ENCODE measurements around the gene PDXP.

PDXP gene

DNA sequence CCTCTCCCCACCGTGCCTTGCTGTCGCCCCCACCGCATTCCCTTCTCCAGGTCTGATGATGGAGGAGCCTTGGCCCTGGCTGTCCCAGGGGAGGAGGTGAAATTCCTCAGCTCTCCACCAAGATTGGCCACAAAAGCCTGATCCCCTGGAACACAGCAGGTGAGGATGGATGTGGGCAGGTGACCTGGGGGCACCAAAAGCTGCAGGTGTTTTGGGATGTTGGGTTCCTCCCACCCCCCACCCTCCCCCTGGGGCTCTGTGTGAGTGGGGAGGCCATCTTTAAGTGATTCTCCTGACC is 39.0 kb downstream of the PDXP start:
- no peak for DNase-seq (ENCODE audit: low spot score)

- DNase-seq (ENCODE audit: low spot score) = no peak
These were observed 42.7 kb downstream of the PDXP start for GRCh38 chr22:37701141-37701786.

DNA sequence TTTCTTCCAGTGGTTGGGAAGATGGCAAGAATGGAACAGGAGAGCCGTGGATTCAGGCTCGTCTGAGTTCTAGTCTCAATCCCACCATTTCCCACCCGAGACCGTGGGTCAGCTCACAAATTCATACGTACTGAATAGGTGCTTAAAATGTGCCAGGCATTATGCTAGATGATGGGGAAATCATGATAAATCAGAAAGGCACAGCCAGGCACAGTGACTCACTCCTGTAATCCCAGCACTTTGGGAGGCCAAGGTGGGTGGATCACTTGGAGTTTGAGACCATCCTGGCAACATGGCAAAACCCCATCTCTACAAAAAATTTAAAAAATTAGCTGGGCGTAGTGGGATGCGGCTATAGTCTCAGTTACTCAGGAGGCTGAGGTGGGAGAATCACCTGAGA is 45.4 kb downstream of the PDXP start:
- DNase-seq (ENCODE audit: low spot score) = no peak

DNA sequence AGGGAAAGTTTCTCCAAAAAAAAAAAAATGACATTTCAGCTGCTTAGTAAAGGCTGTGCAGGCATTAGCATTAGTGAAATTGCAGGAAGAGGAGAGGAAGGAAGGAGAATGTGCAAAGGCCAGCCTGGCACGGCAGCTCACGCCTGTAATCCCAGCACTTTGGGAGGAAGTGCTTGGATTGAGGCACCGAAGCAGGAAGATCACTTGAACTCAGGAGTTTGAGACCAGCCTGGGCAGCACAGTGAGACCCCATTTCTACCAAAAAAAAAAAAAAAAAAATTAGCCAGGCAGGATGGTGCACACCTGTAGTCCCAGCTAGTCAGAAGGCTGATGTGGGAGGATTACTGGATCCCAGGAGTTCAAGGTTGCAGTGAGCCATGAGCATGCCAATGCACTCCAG is 46.1 kb downstream of the PDXP start:
- DNase-seq (ENCODE audit: low spot score) = no peak

- DNase-seq (ENCODE audit: low spot score) = no peak
These were observed 46.7 kb downstream of the PDXP start for GRCh38 chr22:37705205-37705604.

DNA sequence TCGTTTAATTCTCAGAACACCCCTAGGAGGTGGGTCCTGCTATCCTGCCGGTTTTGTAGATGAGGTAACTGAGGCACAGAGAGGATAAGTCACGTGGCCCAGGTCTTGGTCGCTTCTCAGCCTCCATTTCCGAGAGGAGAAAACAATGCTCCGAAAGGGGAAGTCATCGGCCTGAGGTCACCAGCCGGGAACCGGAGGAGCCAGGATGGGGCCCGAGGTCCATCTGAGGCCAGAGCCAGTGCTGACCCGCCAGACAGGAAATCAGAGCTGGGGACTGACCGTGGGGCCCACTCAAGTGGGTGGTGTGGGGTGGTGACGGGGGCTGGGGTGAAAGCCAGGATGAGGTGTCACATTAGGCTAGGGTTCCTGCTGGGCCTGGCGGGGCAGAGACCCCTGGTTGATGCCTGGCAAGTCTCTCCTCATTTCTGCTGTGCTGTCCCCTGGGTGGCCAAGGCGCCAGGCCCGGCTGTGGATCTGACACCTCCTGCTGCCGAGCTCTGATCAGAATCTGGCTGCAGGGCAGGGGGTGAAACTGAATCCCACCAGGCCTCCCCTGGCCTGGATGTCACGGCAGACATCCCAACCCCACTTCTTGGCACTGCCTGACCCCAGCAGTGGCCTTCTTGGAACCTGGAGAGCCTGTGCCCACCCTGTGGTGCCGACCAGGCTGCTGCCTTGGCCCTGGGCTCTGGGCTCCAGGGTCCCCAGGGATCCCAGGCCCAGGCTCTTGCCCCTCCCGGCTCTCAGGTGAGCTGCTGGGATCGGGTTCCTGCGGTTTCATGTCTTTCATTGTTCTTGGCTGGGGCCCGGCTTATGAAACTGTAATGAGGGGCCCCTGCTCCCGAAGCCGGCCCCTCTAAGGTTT is 50.3 kb downstream of the PDXP start:
- DNase-seq (ENCODE audit: low spot score) = no peak

DNA sequence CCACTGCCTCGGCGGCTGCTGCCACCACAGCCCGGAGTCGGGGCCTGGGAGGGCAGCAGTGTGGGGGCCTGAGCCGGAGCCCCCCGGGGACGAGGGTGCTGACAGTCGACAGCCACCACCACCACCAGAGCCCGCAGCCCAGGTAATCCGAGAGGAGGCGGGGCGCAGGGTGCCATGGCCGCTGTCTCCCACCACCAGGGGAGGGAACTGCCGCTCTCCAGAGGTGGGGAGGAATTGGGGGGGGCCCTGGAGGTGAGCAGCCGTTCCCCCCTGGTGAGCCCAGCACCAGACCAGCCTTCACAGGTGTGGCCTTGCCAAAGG is 50.9 kb downstream of the PDXP start:
- no peak for DNase-seq (ENCODE audit: low spot score)

- DNase-seq (ENCODE audit: low spot score) = no peak
These were observed 52.2 kb downstream of the PDXP start for GRCh38 chr22:37710675-37711074.

- DNase-seq (ENCODE audit: low spot score) = no peak
These were observed 53.0 kb downstream of the PDXP start for GRCh38 chr22:37711490-37711889.

GRCh38 chr22:37713761-37714160 is 55.2 kb downstream of the PDXP start:
- DNase-seq (ENCODE audit: low spot score) = no peak

DNA sequence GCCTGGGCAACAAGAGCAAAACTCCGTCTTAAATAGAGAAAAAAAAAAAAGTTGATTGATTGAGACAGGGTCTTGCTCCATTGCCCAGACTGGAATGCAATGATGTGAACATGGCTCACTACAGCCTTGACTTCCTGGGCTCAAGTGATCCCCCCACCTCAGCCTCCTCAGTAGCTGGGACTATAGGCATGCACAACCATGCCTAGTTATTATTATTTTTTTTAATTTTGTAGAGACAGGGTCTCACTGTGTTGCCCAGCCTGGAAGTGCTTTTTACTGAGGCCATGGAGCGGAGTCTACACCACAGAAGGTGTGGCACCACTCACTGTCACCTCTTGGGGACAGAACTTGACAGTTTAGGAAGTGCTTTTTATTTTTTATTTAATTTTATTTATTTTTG is 56.1 kb downstream of the PDXP start:
- DNase-seq (ENCODE audit: low spot score) = no peak

DNA sequence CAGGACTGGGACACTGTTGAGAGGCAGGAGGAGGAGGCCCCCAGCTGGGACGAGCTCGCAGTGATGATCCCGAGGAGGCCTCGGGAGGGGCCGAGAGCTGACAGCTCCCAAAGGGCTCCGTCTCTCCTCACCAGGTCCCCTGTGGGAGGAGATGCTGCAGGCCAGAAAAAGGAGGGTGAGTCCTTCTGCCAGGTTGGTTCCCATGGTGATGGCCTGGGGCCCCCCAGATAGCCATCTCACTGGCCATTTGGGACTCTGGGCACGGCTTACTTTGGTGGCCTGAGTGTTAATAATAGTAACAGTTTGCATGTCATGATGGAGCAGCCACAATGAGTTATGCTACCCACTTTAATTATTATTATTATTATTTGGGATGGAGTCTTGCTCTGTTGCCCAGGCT is 57.2 kb downstream of the PDXP start:
- no peak for DNase-seq (ENCODE audit: low spot score)

All from ecto neural progenitor cell (in vitro differentiated cells).